Neural cell (in vitro differentiated cells): Measurements from ENCODE around the gene LARGE1.
"Not testable (repeated sequence)": the region's sequence is repeated elsewhere in the genome, so short reads cannot be mapped to it uniquely, and the experiment has no call there.

ENCODE experiments used
- EZH2 ChIP-seq: fragments of 200-600, 300-800 bp; shearing (Covaris generic), sonication (generic); IDR thresholded peaks from 2 replicates; pipeline ENCODE4 v1.6.1; 2014; ENCODE audit warnings: antibody characterized with exemption, low read length, borderline replicate concordance, mild to moderate bottlenecking; ENCODE audit not compliant: insufficient read depth, poor library complexity, severe bottlenecking
- MXI1 ChIP-seq: fragments of 450-650 bp; conservative IDR thresholded peaks from 2 replicates; pipeline ENCODE4 v1.6.1; 2014; ENCODE audit warnings: antibody characterized with exemption, mild to moderate bottlenecking; ENCODE audit not compliant: poor library complexity, severe bottlenecking
- POLR2AphosphoS5 ChIP-seq: IDR thresholded peaks from 2 replicates; pipeline ENCODE4 v1.6.1; 2012
- RAD21 ChIP-seq: fragments of 450-650 bp; conservative IDR thresholded peaks from 2 replicates; pipeline ENCODE4 v1.6.1; 2014; ENCODE audit warnings: antibody characterized with exemption, mild to moderate bottlenecking, moderate library complexity
- TAF1 ChIP-seq: IDR thresholded peaks from 2 replicates; pipeline ENCODE4 v1.6.1; 2012; ENCODE audit warnings: low read depth
- TF ChIP-seq, protein P1 (sequence below): fragments of 450-650 bp; IDR thresholded peaks from 2 replicates; pipeline ENCODE4 v1.5.1; 2014; ENCODE audit warnings: antibody characterized with exemption, mild to moderate bottlenecking, moderate library complexity; ENCODE audit not compliant: poor library complexity, severe bottlenecking

- TF ChIP-seq, protein P1, sequence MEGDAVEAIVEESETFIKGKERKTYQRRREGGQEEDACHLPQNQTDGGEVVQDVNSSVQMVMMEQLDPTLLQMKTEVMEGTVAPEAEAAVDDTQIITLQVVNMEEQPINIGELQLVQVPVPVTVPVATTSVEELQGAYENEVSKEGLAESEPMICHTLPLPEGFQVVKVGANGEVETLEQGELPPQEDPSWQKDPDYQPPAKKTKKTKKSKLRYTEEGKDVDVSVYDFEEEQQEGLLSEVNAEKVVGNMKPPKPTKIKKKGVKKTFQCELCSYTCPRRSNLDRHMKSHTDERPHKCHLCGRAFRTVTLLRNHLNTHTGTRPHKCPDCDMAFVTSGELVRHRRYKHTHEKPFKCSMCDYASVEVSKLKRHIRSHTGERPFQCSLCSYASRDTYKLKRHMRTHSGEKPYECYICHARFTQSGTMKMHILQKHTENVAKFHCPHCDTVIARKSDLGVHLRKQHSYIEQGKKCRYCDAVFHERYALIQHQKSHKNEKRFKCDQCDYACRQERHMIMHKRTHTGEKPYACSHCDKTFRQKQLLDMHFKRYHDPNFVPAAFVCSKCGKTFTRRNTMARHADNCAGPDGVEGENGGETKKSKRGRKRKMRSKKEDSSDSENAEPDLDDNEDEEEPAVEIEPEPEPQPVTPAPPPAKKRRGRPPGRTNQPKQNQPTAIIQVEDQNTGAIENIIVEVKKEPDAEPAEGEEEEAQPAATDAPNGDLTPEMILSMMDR = not testable (repeated sequence)
- not testable (repeated sequence) for TF ChIP-seq MXI1, RAD21, EZH2, TAF1, POLR2AphosphoS5
Measured at GRCh38 chr22:33858653-33859052, 61.6 kb downstream of the LARGE1 start.
